HG03159 (cell line): Measurements from ENCODE around the gene HAGH.

Experiments used
- ATAC-seq: cut with Tn5 transposase; IDR thresholded peaks from one replicate; pipeline ENCODE4 v1.9.1; 2021; ENCODE audit warnings: mild to moderate bottlenecking, moderate library complexity; ENCODE audit not compliant: unreplicated experiment

The HAGH gene

DNA sequence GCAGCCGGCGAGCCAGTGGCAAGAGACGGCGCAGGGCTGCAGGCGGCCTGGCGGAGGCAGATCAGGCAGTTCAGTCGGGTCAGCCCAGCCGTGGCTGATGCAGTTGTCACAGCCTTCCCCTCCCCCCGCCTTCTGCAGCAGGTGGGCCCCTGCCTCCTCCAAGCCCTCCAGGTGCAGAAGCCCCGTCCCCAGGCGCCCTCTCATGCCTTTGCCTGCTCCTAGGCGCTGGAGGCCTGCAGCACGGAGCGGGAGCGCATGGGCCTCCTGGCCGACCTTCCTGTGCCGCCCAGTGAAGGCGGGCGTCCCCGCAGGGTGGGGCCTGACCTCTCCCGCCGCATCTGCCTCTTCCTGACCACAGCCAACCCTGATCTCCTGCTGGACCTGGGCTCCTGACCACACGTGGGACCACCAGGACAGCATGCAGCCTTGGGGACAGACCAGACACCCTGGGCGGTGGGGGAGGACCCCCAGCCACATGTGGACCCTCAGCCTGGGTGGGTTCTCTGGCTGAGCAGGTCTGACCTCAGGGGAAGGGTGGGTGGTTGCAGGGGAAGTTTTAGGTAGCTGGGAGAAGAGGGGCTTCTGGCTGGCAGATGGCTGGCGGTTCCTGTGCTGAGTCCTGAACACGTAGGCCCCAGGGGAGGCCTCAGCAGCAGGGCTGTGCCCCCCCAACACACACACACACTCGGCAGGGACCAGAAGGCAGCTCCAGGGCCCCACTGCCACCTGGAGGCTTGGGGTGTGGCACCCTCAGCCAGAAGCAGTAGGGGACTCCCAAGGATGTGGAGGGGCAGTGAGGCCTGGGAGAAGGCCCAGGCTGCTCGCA lies 50.6 kb downstream of the HAGH start:
- no peak for ATAC-seq

DNA sequence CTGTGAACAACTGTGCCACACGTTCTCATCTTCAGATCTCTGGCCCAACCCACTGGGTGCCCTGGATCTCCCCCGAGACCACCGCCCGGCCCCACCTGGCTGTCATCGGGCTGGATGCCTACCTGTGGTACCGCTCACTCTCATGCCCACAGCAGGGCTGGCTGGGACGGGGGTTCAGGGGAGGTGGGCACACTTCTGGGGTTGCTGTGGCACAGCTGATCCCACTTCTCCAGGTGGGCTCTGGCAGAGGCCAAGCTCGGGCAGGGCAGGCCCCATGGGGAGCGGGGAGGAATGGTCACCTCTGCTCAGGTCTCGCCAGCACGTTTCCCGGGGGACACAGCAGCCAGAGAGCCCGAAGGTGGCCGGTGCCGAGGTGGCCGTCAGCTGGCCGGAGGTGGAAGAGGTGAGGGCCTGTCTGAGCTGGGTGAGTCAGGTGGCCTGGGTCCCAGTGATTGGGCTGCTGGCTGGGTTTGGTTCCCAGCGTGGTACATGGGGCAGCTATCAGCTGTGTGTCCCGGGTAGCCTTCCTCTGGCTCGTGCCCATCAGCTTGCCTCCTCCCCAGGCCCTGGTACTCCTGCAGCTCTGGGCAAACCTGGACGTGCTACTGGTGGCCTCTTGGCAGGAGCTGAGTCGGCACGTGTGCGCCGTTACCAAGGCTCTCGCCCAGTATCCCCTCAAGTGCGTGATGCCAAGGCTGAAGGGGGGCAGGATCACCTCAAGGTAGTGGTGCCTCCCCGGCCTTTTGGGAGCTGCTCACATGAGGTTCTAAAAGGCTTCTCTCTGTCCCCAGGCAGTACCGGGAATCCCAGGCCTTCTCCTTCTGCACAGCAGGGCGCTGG lies 51.4 kb downstream of the HAGH start:
- no peak for ATAC-seq

DNA sequence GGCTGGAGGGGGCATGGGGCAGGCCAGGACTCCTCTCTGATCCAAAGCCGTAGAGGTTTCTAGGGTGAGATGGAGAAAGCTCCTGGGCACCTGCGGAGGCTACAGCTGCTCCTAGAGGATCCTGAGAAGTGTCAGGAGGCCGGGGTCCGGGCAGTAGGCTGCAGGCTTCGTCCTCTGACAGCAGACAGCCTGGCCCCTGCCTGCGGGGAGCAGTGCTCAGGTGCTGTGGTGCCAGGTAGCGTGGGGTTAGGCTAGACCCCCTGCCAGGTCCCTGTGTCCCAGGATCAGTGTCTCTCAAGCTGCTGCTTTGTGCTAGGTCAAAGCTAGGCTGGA lies 52.2 kb downstream of the HAGH start:
- no peak for ATAC-seq

DNA sequence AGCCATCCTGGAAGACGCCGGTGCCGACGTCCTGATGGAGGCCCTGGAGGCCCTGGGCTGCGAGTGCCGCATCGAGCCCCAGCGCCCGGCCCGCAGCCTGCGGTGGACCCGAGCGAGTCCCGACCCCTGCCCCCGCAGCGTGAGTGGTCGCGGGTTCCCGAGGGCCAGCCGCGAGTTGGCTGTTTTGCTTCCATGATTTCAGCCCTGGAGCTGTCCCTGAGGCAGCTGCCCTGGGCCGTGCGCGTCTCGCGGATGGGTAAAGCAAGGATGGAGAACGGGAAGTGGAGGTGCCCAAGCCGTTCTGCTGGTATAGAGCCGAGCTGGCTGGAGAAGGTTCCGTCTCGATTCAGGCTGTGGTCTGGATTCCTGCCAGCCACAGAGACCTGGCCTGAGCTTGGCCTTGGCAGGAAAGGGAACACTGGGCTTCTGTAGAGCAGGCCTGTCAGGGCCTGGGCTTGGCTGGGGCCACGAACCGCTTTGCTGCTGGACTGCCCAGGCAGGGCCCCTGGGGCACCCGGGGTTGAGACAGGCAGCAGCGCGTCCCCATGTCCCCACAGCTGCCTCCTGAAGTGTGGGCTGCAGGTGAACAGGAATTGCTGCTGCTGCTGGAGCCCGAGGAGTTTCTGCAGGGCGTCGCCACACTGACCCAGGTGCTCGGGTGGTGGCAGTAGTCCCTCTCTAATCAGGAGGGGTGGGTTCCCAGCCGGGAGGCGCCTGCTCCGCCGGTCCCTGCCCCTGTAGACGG lies 52.8 kb downstream of the HAGH start:
- no peak for ATAC-seq

DNA sequence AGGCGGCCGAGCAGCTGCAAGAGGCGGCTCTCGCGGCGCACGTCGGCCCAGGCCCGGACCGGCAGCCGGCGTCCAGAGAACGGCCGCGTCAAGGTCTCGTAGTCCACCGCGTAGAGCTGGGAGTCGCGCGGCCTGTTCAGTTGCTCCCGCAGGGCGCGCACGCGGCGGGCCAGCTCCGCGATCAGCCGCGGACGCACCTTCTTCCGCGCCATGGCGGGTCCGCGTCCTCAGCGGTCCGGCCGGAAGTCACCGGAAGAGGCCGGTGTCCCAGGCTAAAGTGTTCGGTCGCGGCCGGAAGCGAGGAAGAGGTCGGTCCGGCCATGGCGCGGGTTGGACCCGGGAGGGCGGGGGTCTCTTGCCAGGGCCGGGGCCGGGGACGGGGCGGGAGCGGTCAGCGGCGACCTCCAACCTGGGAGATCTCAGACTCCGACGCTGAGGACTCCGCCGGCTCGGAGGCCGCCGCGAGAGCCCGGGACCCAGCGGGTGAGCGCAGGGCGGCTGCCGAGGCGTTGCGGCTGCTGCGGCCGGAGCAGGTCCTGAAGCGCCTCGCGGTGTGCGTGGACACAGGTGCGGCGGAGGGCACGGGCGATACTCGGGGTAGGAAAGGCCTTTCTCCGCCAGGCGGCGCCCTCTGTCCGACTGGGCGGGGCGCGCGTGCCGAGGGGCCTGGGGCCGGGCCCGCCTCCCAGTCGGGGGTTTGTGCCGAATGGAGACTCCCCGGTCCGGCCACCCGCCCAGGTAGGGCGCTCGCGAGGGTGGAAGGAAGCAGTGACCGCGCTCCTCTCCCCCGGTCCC lies 53.5 kb downstream of the HAGH start, which contains the start of gene MRPS34:
TSS of gene MRPS34 (minus strand) at position 227 of the 795 bp plus-strand sequence. CDS start at position 212, 15 bp downstream.
- ATAC-seq, result peak; percentile 40

DNA sequence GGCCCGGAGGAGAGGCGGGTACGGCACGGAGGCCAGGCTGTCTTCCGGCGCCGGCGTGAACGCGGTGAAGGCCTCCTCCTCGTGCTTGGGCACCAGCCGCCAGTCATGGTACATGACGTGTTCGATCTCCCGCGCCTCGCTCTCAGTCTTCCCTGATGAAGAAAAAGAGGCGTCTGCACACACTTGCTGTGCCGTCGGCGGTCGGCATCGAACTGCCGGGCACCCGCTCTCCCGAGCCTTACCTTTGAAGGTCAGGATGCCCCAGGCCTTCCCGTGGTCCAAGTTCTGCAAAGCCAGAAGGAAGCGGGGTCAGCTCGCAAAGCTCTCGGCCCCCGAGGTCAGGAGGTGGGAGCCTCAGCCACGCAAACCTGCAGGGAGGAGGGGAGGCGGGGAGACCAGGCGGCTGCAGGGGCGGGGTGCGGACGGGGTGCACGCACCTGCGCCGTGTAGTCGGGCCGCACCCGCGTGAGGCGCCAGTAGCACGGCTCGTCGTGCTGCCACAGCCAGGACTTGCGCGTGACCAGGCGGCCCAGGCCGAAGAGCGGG lies 54.2 kb downstream of the HAGH start, which contains the start of gene EME2:
TSS of gene EME2 (plus strand) at position 449 of the 546 bp plus-strand sequence. CDS start 418 bp downstream, outside the sequence.
- ATAC-seq, result peak; percentile 3

DNA sequence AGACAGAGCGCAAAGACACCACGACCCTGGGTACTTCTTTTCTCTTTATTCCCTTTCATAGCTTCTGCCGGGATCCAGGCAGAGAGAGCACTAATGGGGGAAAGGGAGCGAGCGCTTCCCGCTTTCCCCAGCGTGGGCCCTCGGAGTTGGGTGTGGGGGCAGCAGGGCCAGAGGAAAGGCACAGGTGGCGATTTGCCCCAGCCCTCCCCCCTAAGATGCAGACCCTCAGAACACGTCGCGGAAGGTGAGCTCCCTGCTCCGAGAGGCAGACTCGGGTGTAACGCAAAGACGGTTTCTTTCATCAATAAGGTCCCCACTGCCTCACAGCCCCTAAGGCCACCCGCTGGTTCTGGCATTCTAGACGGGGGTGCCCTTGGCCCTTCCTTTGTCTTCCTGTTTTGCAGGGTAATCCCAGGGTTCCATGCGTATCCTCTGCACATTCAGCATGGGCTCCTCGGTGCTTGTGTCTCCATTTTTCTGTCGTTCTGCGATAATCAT lies 54.7 kb downstream of the HAGH start:
- ATAC-seq, result no peak

DNA sequence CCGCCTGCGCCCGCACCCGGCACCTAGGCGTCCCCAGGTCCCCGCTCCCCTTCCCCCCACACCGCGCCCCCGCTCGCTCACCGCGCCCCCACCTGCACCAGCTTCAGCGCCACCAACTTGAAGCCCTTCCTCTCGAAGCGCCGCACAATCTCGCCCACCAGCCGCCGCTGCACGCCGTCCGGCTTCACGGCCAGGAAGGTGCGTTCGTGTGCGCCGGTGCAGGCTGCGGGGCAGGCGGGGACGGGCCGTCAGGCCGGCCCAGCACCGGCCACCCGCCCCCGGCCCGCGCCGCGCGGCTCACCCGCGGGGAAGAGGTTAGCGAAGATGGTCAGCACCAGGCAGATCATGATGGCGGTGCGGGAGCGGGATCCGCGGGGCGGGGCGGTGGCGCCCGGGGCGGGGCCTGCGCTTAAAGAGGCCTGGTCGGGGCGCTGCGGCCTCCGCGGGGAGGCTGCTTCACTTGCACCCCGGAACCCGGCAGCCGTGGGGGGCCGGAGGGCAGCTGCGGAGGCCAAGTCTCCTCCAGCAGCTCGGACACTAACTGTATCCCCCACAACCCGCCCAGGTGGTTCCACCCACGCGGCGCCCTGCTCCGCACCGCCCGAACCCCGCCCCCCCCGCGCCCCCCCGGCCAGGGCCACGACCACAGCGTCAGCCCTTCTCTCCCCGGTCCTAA lies 55.3 kb downstream of the HAGH start, which contains the start of gene NME3:
TSS of gene NME3 (minus strand) at position 356 of the 676 bp plus-strand sequence. CDS start at position 347, 9 bp downstream.
- no peak for ATAC-seq

DNA sequence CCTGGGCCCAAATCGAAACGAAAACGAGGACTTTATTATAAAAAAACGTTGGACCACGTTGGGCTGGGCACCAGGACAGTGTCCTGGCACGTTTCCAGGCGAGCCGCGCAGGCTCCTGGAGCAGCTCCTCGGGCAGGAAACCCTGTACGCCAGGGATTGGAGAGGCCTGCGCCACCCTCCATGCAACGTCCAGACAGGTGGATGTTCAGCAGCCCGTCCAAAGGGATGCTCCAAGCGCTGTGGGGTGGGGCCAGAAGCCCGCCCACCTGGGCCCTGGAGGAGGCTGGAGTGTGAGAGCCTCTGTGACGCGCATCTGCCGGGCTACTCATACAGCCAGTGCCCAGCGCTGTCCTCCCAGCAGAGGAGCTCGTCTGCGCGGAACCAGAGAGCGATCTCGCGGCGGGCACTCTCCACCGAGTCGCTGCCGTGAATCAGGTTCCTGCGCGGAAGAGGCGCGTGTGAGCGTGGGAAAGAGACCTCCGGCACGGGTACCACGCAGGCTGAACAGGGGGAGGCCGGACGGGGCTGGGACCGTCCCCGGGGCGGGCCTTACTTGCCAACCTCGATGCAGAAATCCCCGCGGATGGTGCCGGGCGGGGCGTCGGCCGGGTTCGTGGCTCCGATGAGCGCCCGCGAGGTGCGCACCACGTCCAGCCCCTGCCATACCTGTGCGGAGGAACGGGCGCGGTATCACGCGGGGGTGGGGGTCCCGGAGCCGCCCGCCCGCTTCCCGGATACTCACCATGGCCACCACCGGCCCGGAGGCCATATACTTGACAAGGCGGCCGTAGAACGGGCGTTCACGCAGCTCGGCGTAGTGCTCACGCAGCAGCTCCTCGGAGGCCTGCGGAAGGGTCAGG lies 56.1 kb downstream of the HAGH start:
- no peak for ATAC-seq

DNA sequence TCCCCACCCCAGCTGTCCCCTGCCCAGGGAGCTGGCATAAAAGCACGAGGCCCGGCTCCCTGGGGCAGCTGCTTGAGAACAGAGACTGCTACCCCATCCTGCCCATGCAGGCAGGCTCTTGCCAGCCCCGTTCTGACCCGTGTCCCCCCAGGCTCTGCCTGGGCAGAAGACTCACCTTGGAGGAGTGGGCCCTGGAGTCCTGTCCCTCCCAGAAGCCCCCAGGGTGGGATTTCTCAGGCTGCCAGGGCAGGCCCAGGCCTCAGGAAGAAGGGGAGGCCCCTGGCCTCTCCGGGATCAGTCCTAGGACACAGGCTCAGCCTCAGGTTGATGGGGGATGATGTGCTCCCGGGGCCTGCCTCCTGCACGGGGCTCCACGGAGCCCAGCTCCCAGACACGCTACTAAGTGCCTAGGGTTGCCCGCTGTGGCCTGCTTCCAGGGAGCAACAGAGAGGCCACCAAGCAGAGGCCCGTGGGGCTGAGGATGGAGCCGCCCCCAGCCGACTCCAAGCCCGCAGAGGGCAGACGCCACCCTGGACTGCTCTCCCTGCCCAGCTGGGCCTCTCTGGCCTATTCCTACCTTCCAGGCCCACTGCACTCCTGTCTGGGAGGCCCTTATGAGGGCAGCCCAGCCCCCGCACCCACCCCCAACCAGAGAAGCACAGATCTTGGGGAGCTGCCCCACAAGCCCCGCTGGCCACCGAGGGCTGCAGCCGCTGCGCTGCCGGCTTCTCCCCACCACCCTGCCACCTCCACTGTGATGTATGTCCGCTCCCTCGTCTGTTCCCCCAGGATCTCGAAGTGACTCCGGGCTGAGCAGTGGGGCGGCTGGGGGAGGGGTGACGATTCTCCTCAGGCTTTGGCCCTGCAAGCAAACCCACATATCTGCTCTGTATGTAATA lies 57.0 kb downstream of the HAGH start:
- ATAC-seq, result no peak

DNA sequence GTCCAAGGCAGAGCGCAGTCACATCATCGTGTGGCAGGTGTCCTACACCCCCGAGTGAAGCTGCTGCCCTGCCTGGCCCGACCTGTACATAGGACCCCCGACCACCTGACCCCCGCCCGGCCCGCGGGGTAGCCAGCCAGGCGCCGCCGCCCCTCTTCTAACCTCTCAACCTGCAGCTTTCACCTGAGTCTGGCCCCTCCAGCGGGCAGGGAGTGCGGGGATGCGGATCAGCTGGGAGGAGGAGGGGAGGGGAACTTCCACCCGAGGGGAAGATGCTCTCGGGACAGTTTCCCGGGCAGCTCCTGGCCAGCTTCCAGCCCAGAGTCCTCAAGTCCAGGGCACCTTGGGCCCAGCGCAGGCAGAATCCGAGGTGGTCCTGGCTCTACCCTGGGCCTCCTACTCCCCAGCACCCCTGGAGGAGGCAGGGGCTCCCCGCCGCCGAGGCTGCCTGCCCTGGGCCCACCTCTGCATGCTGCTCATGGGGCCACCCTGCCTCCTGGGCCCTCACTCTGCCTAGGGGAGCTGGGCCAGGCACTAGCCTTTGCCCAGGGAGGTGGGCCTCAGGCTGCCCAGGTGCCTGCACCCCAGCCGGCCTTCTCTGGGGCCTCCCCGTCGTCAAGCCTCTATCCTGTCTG lies 57.7 kb downstream of the HAGH start:
- ATAC-seq, result no peak

DNA sequence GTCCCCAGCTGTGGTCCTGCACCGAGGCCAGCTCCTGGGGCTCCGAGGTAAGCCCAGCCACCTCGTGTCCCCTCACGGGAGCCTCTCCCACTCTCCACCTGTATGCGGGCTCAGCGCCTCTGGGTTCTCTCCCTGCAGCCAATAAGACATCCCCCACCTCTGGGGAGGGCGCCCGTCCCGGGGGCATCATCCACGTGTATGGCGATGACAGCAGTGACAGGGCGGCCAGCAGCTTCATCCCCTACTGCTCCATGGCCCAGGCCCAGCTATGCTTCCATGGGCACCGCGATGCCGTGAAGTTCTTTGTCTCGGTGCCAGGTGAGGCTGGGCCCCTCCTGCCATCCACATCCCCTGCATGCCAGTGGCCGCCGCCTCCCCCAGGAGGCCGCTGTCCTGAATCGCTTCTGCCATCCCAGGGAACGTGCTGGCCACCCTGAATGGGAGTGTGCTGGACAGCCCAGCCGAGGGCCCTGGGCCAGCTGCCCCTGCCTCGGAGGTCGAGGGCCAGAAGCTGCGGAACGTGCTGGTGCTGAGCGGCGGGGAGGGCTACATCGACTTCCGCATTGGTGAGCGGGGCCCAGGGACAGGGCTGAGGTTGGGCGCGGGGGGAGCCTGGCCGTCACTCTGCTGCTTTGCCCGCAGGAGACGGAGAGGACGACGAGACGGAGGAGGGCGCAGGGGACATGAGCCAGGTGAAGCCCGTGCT lies 58.4 kb downstream of the HAGH start:
- no peak for ATAC-seq

DNA sequence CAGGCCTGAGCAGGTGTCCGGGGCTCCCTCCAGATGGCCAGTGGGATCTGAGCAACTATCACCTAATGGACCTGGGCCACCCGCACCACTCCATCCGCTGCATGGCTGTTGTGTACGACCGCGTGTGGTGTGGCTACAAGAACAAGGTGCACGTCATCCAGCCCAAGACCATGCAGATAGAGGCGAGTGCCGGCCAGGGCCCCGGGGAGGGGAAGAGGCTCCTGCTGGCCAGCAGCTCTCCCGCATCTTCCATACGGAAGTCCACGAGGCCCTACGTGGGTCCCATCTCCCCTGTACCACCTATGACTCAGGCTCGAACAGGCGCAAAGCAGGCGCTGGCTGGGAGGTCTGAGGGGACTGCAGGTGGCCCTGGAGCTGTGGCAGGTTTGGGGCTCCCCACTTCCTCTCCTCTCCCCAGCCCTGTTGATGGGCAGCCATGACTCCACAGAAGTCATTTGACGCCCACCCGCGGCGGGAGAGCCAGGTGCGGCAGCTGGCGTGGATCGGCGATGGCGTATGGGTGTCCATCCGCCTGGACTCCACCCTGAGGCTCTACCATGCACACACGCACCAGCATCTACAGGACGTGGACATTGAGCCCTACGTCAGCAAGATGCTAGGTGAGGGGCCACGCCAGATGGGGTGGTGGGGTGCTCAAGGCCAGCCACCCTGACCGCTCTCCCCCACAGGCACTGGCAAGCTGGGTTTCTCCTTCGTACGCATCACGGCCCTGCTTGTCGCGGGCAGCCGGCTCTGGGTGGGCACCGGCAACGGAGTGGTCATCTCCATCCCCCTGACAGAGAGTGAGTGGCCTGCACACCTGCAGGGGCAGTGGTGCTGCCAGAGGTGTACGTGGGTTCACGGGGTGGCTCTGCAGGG lies 59.3 kb downstream of the HAGH start:
- ATAC-seq, result no peak

DNA sequence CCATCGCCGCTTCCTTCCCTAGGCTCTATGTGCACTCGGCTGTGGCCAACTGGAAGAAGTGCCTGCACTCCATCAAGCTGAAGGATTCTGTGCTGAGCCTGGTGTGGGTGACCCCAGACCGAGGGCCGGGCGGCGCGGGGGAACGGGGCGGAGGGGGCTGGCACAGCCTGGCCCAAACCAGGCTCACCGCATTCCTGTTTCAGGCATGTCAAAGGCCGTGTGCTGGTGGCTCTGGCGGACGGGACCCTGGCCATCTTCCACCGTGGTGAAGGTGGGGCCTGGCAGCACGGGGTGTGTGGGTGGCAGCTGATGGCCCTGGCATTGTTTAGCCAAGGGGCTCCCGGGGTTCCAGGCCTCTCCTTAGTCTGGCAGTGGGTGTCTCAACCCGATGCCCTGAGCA lies 59.9 kb downstream of the HAGH start:
- no peak for ATAC-seq

DNA sequence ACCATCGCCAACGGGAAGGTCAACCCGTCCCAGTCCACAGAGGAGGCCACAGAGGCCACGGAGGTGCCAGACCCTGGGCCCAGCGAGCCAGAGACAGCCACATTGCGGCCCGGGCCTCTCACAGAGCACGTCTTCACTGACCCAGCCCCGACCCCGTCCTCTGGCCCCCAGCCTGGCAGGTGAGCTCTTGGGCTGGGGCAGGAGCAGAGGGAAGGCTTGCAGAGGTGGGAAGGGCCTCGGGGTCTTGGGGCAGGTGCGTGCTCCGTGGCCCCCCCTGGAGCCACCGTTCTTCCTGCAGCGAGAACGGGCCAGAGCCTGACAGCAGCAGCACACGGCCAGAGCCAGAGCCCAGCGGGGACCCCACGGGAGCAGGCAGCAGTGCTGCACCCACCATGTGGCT lies 60.4 kb downstream of the HAGH start:
- no peak for ATAC-seq
